ENCODE results near the gene MSRB1.

GRCh38 chr16:1987198-1987597, 44.2 kb upstream of the MSRB1 start:
- TF ChIP-seq CTCF (IDR thresholded peaks at IDR 0.05; ENCODE audit: insufficient read depth, low read depth, low read length) (no peak), EZH2 (IDR thresholded peaks at IDR 0.05; ENCODE audit: insufficient read depth, low read length) (no peak)

Data from astrocyte (in vitro differentiated cells and primary cell).